Body of pancreas (tissue), 4 donors: ENCODE results near the gene DNAJC4. TPM values are rescaled to one million over a fixed set of nuclear protein-coding genes. Genes with fewer than 3 reads are reported as not detected.

Source experiments
- ATAC-seq: fragments of 150-250 bp; one replicate; pipeline ENCODE4 v1.9.1; 2016
- DNase-seq, 4 donors: peaks; one replicate each; pipeline ENCODE4 v3.0.0-alpha.2; 2019
- H3K27ac ChIP-seq, 4 donors: fragments of 200-600 bp; sonication (generic); 1 replicate in 3 of 4; 2 replicates in 1 of 4; pipeline versions ENCODE4 v1.5.1 to v1.6.1; 2016 to 2019; ENCODE audit warnings: mild to moderate bottlenecking in 1 of 4, mixed read lengths in 1 of 4, moderate library complexity in 1 of 4
- H3K27me3 ChIP-seq, 2 donors: fragments of 200-600 bp; sonication (generic); one replicate each; pipeline ENCODE4 v1.6.0; 2016; ENCODE audit warnings: mild to moderate bottlenecking in 1 of 2
- H3K36me3 ChIP-seq, 2 donors: fragments of 200-600 bp; sonication (generic); replicated peaks in 1 of 2; 2 replicates each; pipeline ENCODE4 v1.5.1; 2016; ENCODE audit warnings: low read depth in 2 of 2; ENCODE audit not compliant: insufficient read depth in 1 of 2
- H3K4me1 ChIP-seq: fragments of 200-600 bp; sonication (generic); one replicate; pipeline ENCODE4 v1.6.0; 2016
- H3K4me3 ChIP-seq, 2 donors: fragments of 200-600 bp; sonication (generic); 1 replicate in 1 of 2; 2 replicates in 1 of 2; pipeline ENCODE4 v1.5.1; 2016 to 2019
- H3K9me3 ChIP-seq, 3 donors: fragments of 200-600 bp; sonication (generic); 1 replicate in 2 of 3; 2 replicates in 1 of 3; pipeline ENCODE4 v1.5.1; 2016
- CTCF ChIP-seq, 7 experiments: fragments of 450-650 bp in 4 of 7; fragments of 200-600 bp in 3 of 7; sonication (generic) in 3 of 7; IDR thresholded peaks; one replicate each; pipeline ENCODE4 v1.5.1; 2016 to 2019; ENCODE audit warnings: antibody characterized with exemption in 7 of 7
- POLR2A ChIP-seq, 3 donors: fragments of 450-650 bp; IDR thresholded peaks; one replicate each; pipeline ENCODE4 v1.6.1; 2016; ENCODE audit warnings: antibody characterized with exemption in 3 of 3, mild to moderate bottlenecking in 2 of 3
- WGBS, 2 donors: methylation state at CpG; one replicate each; pipeline ENCODE4 v1.1.5; 2017; 5-methylcytosine and 5-hydroxymethylcytosine counted together
- intact Hi-C: fragments of 100-400 bp; cut with DNase I; formaldehyde crosslinking; loops from one replicate; pipeline ENCODE4 v1.15.1; 2023
- total RNA-seq, 2 donors: library from RNA; depleted of rRNA; stranded (reverse); fragments of >200 nt; gene quantifications; one replicate each; pipeline ENCODE4 v1.1.0, GENCODE V29; 2016

DNAJC4 gene
- total RNA-seq, 2 donors from 2014 or later, result 23.6 to 56.7 TPM

GRCh38 chr11:64204464-64204989 is 25.8 kb upstream of the DNAJC4 start:
- DNase-seq (peak; percentile 90 to 94 (median 92)), ATAC-seq (peak; percentile 82)
- H3K36me3 ChIP-seq, result peaks cover 12 to 27% of the 10 kb centered on the region in 2 donors
- H3K27ac ChIP-seq, result no peak overlapping the region
- intact Hi-C loops, result no loop called here
- TF ChIP-seq POLR2A (IDR thresholded peaks at IDR 0.05) (no peak), CTCF (IDR thresholded peaks at IDR 0.05) (peak; percentile 42 to 87 (median 85))
- H3K27me3 ChIP-seq, result no peaks in the 10 kb centered on the region
- no peak overlapping the region for H3K4me3 ChIP-seq
- WGBS, 2 donors, result 17 to 25% methylated on average over 5 to 7 of the region's 7 CpGs
- H3K4me1 ChIP-seq, result peaks cover 9% of the 10 kb centered on the region
- H3K9me3 ChIP-seq, result no peaks in the 10 kb centered on the region

- WGBS, 2 donors, result 78 to 84% methylated on average over 12 to 25 of the region's 27 CpGs
- intact Hi-C loops, result loop anchor here (5.0 kb wide), 1 partner anchor 91 kb away; no protein-coding TSS in a partner anchor
- H3K4me1 ChIP-seq, result peaks cover 9% of the 10 kb centered on the region
- no peaks in the 10 kb centered on the region for H3K9me3 ChIP-seq
- peak in 3 of 4 donors; percentile 27 to 75 (median 35) for DNase-seq
- ATAC-seq, result no peak
- TF ChIP-seq CTCF (IDR thresholded peaks at IDR 0.05) (no peak), POLR2A (IDR thresholded peaks at IDR 0.05) (peak in 1 of 3 donors; percentile 29)
- no peaks in the 10 kb centered on the region for H3K27me3 ChIP-seq
- H3K4me3 ChIP-seq, result no peak within 1 kb of the TSS
- H3K36me3 ChIP-seq, result peaks cover 12 to 15% of the 10 kb centered on the region in 2 donors
- H3K27ac ChIP-seq, result peak within 1 kb of the TSS; percentile 5 to 72 (median 56)
Measured at GRCh38 chr11:64206457-64207255, 23.7 kb upstream of the DNAJC4 start, which contains the start of gene FERMT3. Gene FERMT3, plus strand, starts transcription at chr11:64206721. Its CDS starts 644 bp downstream, at chr11:64207365.

- Histone ChIP-seq H3K4me3 (no peak overlapping the region), H3K4me1 (peaks cover 9% of the 10 kb centered on the region), H3K27me3 (no peaks in the 10 kb centered on the region), H3K36me3 (peaks cover 12% of the 10 kb centered on the region in 2 donors), H3K27ac (peak overlapping the region; percentile 5 to 72 (median 56)), H3K9me3 (no peaks in the 10 kb centered on the region)
- ATAC-seq (peak; percentile 45), DNase-seq (peak in 3 of 4 donors; percentile 32 to 63 (median 41))
- intact Hi-C loops, result loop anchor here (5.0 kb wide), 1 partner anchor 90 kb away; no protein-coding TSS in a partner anchor
- 60 to 72% methylated on average over 18 to 28 of the region's 30 CpGs for WGBS, 2 donors
- TF ChIP-seq POLR2A (IDR thresholded peaks at IDR 0.05), result peak in 2 of 3 donors; percentile 27 to 47
- no peak for TF ChIP-seq CTCF (IDR thresholded peaks at IDR 0.05)
Measured at GRCh38 chr11:64207256-64208085, 22.9 kb upstream of the DNAJC4 start.

- peaks cover 5 to 7% of the 10 kb centered on the region in 2 donors for H3K36me3 ChIP-seq
Measured at GRCh38 chr11:64208086-64208795, 22.1 kb upstream of the DNAJC4 start.

More at GRCh38 chr11:64208086-64208795, 22.1 kb upstream of the DNAJC4 start:
- H3K27me3 ChIP-seq, result no peaks in the 10 kb centered on the region
- intact Hi-C loops, result loop anchor here (5.0 kb wide), 1 partner anchor 89 kb away; no protein-coding TSS in a partner anchor
- TF ChIP-seq CTCF (IDR thresholded peaks at IDR 0.05) (no peak), POLR2A (IDR thresholded peaks at IDR 0.05) (no peak)
- no peak for DNase-seq
- WGBS, 2 donors, result 81 to 95% methylated on average over 15 to 23 of the region's 23 CpGs
- no peaks in the 10 kb centered on the region for H3K9me3 ChIP-seq
- ATAC-seq, result no peak
- H3K4me3 ChIP-seq, result no peak overlapping the region
- H3K27ac ChIP-seq, result peak overlapping the region in 2 of 4 donors; percentile 67 to 72
- H3K4me1 ChIP-seq, result peaks cover 9% of the 10 kb centered on the region
